HUES64 (cell line): ENCODE results near the gene NDUFB2.
"Not testable (repeated sequence)": the region's sequence is repeated elsewhere in the genome, so short reads cannot be mapped to it uniquely, and the experiment has no call there.

Source experiments
- H3K27ac ChIP-seq: 2 replicates; pipeline ENCODE4 v1.7.0; 2013; ENCODE audit warnings: low read depth, low read length, inconsistent platforms
- H3K27me3 ChIP-seq: 2 replicates; pipeline ENCODE4 v1.6.1; 2013; ENCODE audit warnings: mild to moderate bottlenecking, low read length; ENCODE audit not compliant: insufficient read depth
- H3K36me3 ChIP-seq: 2 replicates; pipeline ENCODE4 v1.6.1; 2013; ENCODE audit warnings: mild to moderate bottlenecking, low read length; ENCODE audit not compliant: insufficient read depth
- H3K4me1 ChIP-seq: 2 replicates; pipeline ENCODE4 v1.6.1; 2013; ENCODE audit warnings: mild to moderate bottlenecking, low read length, moderate library complexity; ENCODE audit not compliant: insufficient read depth
- H3K4me3 ChIP-seq: 2 replicates; pipeline ENCODE4 v1.5.1; 2013; ENCODE audit warnings: mild to moderate bottlenecking, low read length, moderate library complexity
- H3K9ac ChIP-seq: 2 replicates; pipeline ENCODE4 v1.6.1; 2013; ENCODE audit warnings: mild to moderate bottlenecking, low read depth, low read length
- H3K9me3 ChIP-seq: 2 replicates; pipeline ENCODE4 v1.6.1; 2013; ENCODE audit warnings: low read depth, low read length; ENCODE audit not compliant: insufficient read depth
- WGBS: fragments of 150-250, 120-280 bp; methylation state at CpG from one replicate; pipeline ENCODE4 v1.1.7; 2013; ENCODE audit warnings: missing lambda C conversion rate; 5-methylcytosine and 5-hydroxymethylcytosine counted together

Gene NDUFB2

GRCh38 chr7:140680886-140681285 is 15.6 kb upstream of the NDUFB2 start:
- no peak overlapping the region for H3K9ac ChIP-seq
- no peaks in the 10 kb centered on the region; the same call in 1 of the 2 replicates for H3K36me3 ChIP-seq
- no peaks in the 10 kb centered on the region for H3K4me1 ChIP-seq
- no peaks in the 10 kb centered on the region for H3K27me3 ChIP-seq
- no peak overlapping the region for H3K27ac ChIP-seq
- H3K9me3 ChIP-seq: no peaks in the 10 kb centered on the region
- WGBS: 91% methylated on average over 7 of the region's 7 CpGs
- H3K4me3 ChIP-seq: no peak overlapping the region

GRCh38 chr7:140681766-140682165 is 14.7 kb upstream of the NDUFB2 start:
- Histone ChIP-seq H3K4me3 (no peak overlapping the region), H3K9ac (no peak overlapping the region), H3K27me3 (no peaks in the 10 kb centered on the region), H3K36me3 (no peaks in the 10 kb centered on the region; the same call in 1 of the 2 replicates), H3K4me1 (no peaks in the 10 kb centered on the region), H3K27ac (no peak overlapping the region), H3K9me3 (no peaks in the 10 kb centered on the region)
- 94% methylated on average over 3 of the region's 3 CpGs for WGBS

GRCh38 chr7:140683657-140684056 is 12.9 kb upstream of the NDUFB2 start:
- Histone ChIP-seq H3K4me1 (no peaks in the 10 kb centered on the region), H3K27ac (no peak overlapping the region), H3K36me3 (no peaks in the 10 kb centered on the region; the same call in 1 of the 2 replicates), H3K4me3 (no peak overlapping the region), H3K27me3 (no peaks in the 10 kb centered on the region), H3K9ac (no peak overlapping the region), H3K9me3 (no peaks in the 10 kb centered on the region)
- WGBS: 93% methylated on average over 3 of the region's 3 CpGs

GRCh38 chr7:140684066-140684950 is 12.2 kb upstream of the NDUFB2 start:
- WGBS: 95% methylated on average over 20 of the region's 20 CpGs
- H3K27me3 ChIP-seq: no peaks in the 10 kb centered on the region

GRCh38 chr7:140685407-140686087 is 11.0 kb upstream of the NDUFB2 start:
- Histone ChIP-seq H3K27me3 (no peaks in the 10 kb centered on the region), H3K4me3 (no peak overlapping the region), H3K9ac (no peak overlapping the region), H3K9me3 (no peaks in the 10 kb centered on the region), H3K27ac (no peak overlapping the region), H3K36me3 (no peaks in the 10 kb centered on the region; the same call in 1 of the 2 replicates), H3K4me1 (no peaks in the 10 kb centered on the region)
- 93% methylated on average over 10 of the region's 10 CpGs for WGBS

More at GRCh38 chr7:140684066-140684950, 12.2 kb upstream of the NDUFB2 start:
- H3K27ac ChIP-seq: no peak overlapping the region
- no peaks in the 10 kb centered on the region; the same call in 1 of the 2 replicates for H3K36me3 ChIP-seq
- H3K4me1 ChIP-seq: no peaks in the 10 kb centered on the region
- no peaks in the 10 kb centered on the region for H3K9me3 ChIP-seq
- H3K4me3 ChIP-seq: no peak overlapping the region
- no peak overlapping the region for H3K9ac ChIP-seq

GRCh38 chr7:140686921-140687320 is 9.6 kb upstream of the NDUFB2 start:
- H3K27me3 ChIP-seq: no peaks in the 10 kb centered on the region
- H3K27ac ChIP-seq: no peak overlapping the region
- H3K4me3 ChIP-seq: no peak overlapping the region
- no peak overlapping the region for H3K9ac ChIP-seq
- no peaks in the 10 kb centered on the region for H3K4me1 ChIP-seq
- 94% methylated on average over 11 of the region's 11 CpGs for WGBS
- no peaks in the 10 kb centered on the region for H3K9me3 ChIP-seq
- no peaks in the 10 kb centered on the region for H3K36me3 ChIP-seq

- no peaks in the 10 kb centered on the region for H3K27me3 ChIP-seq
- H3K9ac ChIP-seq: no peak overlapping the region
- H3K4me1 ChIP-seq: no peaks in the 10 kb centered on the region
- 90% methylated on average over 6 of the region's 6 CpGs for WGBS
- no peak overlapping the region for H3K4me3 ChIP-seq
- no peak overlapping the region for H3K27ac ChIP-seq
- no peaks in the 10 kb centered on the region for H3K9me3 ChIP-seq
- no peaks in the 10 kb centered on the region for H3K36me3 ChIP-seq
Observed at GRCh38 chr7:140688341-140688740, 8.2 kb upstream of the NDUFB2 start.

GRCh38 chr7:140689199-140690152 is 7.0 kb upstream of the NDUFB2 start:
- Histone ChIP-seq H3K9ac (no peak overlapping the region), H3K27me3 (no peaks in the 10 kb centered on the region), H3K9me3 (no peaks in the 10 kb centered on the region), H3K36me3 (no peaks in the 10 kb centered on the region), H3K4me1 (no peaks in the 10 kb centered on the region), H3K27ac (no peak overlapping the region), H3K4me3 (no peak overlapping the region)
- 94% methylated on average over 16 of the region's 16 CpGs for WGBS

- WGBS: 88% methylated on average over 12 of the region's 12 CpGs
- Histone ChIP-seq H3K4me3 (no peak overlapping the region), H3K27ac (no peak overlapping the region), H3K9ac (no peak overlapping the region), H3K9me3 (no peaks in the 10 kb centered on the region), H3K4me1 (no peaks in the 10 kb centered on the region), H3K36me3 (no peaks in the 10 kb centered on the region), H3K27me3 (no peaks in the 10 kb centered on the region)
Observed at GRCh38 chr7:140691376-140692045, 5.0 kb upstream of the NDUFB2 start.

- WGBS: 94% methylated on average over 10 of the region's 10 CpGs
- H3K9ac ChIP-seq, H3K4me1 ChIP-seq, H3K27me3 ChIP-seq, H3K9me3 ChIP-seq, H3K4me3 ChIP-seq, H3K36me3 ChIP-seq, H3K27ac ChIP-seq: not testable (repeated sequence)
Observed at GRCh38 chr7:140693849-140694248, 2.7 kb upstream of the NDUFB2 start.
